Measurements from ENCODE around the gene SERPINH1. TPM values are rescaled to one million over a fixed set of nuclear protein-coding genes. Genes with fewer than 3 reads are reported as not detected.
A peak's percentile ranks its signal among the peaks of the same experiment; 100 is the strongest.

Gene SERPINH1
- total RNA-seq = 21.6 TPM

DNA sequence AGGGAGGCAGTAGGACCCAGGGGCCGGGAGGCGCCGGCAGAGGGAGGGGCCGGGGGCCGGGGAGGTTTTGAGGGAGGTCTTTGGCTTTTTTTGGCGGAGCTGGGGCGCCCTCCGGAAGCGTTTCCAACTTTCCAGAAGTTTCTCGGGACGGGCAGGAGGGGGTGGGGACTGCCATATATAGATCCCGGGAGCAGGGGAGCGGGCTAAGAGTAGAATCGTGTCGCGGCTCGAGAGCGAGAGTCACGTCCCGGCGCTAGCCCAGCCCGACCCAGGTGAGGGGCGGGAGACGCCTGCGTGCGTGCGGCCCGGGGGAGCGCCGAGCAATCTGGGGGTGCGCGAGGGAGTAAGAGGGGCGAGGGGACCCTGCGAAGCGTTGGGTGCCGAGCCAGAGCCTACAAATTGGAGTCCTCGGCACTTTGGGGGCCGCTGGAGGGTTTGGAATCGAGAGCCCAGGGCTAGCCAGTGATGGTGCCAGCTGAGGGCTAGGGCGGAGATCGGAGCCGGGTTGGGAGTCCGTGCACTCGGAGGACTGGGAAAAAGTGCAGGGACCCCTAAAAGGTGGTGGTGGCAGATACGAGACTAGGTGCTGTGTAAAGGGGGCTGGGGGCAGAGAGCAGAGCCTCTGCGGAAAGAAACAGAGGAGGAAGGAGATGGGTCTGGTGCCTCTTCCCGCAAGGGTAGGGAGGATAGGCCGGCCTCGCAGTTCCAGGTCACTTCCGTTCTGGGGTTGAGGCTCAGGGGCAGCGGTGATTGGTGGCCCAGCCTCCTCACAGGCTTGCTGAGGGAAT, at the start of gene SERPINH1:
TSS of gene SERPINH1 (plus strand) at position 206 of the 788 bp plus-strand sequence. CDS start 4,097 bp downstream, outside the sequence.
- DNase-seq (ENCODE audit: low spot score) (peak; percentile 85), ATAC-seq (peak; percentile 87)

DNA sequence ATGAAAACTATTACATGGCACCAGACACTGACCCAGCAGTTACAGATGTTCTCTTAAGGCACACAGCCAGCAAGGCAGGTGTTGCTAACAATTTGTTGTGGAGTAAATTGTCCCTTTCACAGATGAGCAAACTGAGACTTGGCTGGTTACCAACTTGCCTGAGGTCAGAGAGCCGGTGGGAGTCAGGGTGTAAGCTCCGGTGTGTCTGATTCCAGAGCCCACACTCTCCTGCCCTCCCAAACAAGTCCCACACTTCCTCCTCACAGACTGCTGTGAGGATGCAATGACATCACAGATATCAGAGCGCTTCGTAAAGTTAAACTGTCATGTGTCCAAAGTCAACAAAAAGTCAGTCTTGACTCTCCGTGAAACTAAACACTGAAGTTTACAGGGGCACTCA, 48.8 kb upstream of the SERPINH1 start:
- peak; percentile 57 for ATAC-seq
- DNase-seq (ENCODE audit: low spot score) = no peak

DNA sequence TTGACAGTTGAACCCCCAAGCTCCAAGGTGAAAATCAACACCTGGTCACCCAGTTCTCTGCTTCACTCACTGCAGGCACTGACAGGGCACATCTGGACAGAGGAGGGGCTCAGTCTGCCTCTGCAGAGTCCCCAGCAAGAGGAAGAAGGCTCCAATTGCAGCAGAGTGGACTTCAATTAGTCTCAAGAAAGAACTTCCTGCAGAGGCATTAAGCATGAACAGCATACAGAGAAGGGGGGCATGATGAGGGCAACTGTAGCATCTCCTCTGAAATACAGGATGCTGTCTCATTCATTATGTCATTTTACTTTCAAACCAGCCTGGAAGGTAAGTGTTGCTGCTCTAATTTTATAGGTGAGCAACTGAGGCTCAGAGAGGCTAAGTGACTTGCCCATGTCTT, 47.5 kb upstream of the SERPINH1 start:
- ATAC-seq (no peak), DNase-seq (ENCODE audit: low spot score) (no peak)

GRCh38 chr11:75516140-75516539, 45.9 kb upstream of the SERPINH1 start:
- DNase-seq (ENCODE audit: low spot score) (no peak), ATAC-seq (no peak)

DNA sequence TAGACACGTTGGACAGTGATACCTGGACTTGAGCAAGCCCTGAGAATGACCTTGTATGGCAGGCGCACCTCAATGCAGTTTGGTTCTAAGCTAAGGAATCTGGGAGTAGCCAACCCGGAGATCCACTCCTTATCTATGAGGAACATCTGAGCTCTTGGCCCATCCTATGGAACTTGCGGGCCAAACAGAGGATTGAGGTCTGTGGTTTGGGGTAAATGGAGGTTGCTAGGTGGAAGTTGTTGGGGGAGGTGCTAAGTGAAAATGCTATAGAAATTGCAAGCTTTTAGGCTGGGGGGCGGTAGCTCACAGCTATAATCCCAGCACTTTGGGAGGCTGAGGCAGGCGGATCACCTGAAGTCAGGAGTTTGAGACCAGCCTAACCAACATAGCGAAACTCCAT, 45.2 kb upstream of the SERPINH1 start:
- DNase-seq (ENCODE audit: low spot score) = no peak
- no peak for ATAC-seq

GRCh38 chr11:75518204-75518549, 43.9 kb upstream of the SERPINH1 start:
- ATAC-seq = no peak
- DNase-seq (ENCODE audit: low spot score) = no peak

- ATAC-seq = no peak
- DNase-seq (ENCODE audit: low spot score) = no peak
Observed at GRCh38 chr11:75518771-75519653, 43.0 kb upstream of the SERPINH1 start.

DNA sequence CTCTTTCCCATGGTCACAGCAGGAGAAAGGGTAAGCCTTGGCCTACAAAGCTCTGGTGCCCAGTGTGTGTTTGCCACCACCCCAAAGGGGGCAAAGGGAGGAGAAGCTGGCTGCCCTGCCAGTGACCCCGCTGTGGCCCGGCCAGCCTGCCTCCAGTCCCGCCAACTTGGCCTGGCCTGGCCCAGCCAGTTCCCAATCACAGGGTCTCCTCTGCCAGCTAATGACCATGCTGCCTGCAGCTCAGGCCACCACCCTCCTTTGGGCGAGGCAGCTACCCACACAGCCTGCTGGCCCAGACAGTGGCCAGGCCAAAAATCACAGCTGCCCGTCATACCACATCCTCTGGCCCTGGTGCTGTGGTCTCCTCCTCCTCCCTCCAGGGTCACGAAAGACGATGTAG, 41.4 kb upstream of the SERPINH1 start:
- peak; percentile 90 for ATAC-seq
- DNase-seq (ENCODE audit: low spot score) = peak; percentile 89

DNA sequence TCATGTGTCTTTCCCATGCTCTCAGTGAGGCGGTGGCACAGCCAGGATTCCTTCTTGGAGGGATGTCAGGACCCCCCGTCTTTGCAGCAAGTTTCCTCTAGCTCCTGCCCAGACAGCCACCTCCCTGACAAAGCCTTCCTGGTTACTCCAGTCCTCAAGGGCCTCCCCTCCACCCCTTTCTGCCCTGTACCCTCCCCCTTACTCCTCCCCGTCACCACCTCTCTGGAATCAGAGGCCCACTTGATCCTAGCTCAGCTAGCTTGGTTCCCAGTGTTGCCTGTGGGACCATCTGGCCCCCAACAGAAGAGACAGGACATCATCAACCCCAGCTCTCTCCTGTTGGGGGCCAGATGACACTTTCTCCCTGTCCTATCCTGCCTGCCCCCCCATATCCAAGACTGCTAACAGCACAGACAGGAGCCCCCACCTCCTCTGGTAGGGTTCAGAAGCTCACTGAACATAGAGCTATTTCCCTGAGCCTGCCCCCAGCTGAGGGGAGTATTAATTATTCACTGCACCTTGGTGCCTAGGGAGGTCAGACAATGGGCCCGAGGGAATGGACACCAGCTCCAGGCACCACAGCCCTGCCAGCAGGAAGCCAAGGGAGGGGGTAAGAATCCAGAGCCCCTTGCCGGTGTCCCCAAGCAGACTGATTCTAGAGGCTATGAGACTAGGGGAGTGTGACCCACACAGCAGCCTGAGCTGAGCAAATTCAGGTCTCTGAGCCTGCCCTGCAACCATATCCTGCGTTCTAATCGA, 39.6 kb upstream of the SERPINH1 start:
- DNase-seq (ENCODE audit: low spot score) = no peak
- ATAC-seq = no peak

- no peak for DNase-seq (ENCODE audit: low spot score)
- ATAC-seq = no peak
Observed at GRCh38 chr11:75523189-75523588, 38.9 kb upstream of the SERPINH1 start.

DNA sequence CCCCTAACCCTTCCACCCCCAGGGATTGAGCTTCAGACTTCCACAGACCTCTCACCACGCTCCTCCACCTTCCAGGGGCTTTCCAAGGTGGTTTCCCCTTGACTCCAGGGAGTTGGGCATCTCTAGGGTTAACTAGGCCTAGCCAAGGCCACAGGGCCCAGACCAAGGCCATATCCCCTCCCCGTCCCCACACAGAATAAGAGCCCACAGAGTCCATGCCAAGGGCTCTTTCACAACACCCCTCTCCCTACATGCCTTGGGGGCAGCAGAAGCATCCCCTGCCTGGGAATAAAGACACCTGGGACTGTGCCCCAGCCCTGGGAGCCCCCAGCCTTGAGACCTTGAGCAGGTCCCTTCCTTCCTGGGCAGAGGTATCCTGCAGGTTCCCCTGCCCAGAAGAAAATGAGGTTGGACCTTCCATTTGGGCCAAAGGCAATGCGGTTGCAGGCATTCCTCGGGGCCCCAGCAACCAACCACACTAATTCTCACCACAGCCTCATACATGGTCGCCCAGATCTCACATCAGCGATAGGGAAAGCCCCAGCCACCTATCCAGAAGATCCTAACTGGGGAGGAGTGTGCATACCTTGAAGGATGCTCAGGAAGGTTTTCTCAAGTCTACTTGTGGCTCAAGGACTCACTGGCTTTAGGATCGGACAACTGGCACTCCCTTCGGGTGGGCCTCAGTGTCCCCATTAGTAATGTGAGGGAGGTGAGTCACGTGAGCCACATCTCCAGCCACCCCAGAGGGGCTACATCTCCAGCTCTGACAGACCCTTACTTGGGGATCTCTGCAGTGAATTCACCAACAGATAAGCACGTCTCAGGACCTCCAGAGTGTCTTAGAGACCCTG, 38.0 kb upstream of the SERPINH1 start:
- DNase-seq (ENCODE audit: low spot score) = no peak
- ATAC-seq = no peak

DNA sequence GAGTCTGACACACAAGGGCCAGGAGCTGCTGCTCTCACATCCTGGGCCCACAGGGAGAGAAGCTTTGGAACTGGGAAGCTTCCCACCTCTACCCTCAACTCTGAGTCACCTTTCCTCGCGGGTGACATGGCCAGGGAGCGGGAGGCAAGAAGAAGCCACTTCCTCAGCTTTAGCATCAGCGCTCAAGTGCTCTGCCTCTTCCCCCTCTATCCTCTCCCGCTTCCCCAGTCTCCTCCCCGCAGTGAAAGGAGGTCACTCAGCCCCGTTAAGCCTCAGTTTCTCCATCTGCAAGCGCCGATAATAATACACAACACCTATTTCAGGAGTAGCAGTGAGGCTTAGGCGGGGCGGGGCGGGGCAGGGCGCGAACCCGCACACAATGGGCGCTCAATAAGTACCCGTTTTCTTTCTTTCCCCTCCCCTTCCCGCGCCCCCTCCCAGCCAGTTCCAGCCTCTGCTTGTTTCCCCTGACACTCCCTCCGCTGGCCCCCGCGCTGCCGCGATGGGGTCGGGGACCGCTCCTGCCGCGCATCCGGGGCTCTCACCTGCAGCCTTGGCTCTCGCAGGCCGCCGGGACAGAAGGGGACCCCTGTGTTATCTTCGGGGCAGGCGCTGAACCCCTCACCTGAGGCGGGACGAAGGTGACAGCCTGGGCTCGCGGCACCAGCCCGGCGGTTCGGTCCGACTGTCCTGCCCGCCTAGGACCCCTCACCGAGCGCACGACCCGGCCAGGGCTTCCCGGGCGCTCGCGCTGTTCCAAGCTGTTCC, 37.2 kb upstream of the SERPINH1 start:
- ATAC-seq = no peak
- DNase-seq (ENCODE audit: low spot score) = no peak

DNA sequence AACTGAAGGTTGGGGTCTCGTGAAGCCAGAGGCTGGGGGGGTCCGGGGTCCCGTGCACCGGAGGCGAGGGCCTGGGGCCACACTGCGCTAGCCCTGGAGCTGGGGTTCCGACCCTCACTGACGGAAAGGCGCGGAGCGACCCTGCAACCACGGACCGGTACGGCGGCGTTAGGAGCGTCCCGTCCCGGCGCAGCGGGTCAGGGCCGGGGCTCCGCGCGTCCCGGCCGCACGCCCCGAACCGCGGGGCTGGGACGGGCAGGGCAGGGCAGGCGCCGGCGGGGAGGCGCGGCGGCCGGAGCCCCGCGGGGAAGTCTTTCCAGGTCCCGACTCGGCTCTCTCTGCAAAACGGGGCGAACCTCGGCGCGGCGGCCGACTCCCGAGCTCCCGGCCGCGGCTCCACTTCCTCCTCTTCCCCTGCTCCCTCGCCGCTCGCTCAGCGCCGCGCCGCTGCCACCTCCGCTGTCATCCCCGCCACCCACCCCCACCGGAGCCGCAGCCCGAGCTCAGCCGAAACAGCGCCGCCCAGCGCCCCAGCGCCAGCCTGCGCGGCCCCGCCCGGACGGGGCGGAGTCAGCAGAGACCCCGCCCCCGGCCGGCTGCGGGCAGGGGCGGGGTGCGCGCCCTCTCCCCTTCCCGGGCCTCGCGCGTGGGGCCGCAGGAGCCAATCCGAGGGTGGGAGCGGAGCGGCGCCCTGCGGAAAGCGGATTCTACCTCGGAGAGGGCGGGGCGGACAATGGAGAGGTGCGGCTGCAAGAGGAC, 36.4 kb upstream of the SERPINH1 start, which contains the start of gene GDPD5:
TSS of gene GDPD5 (minus strand) at position 509 of the 759 bp plus-strand sequence. CDS start 48,206 bp downstream, outside the sequence.
- ATAC-seq (peak; percentile 96), DNase-seq (ENCODE audit: low spot score) (peak; percentile 81)

GRCh38 chr11:75526192-75526541, 35.9 kb upstream of the SERPINH1 start:
- no peak for ATAC-seq
- DNase-seq (ENCODE audit: low spot score) = no peak

GRCh38 chr11:75527130-75527529, 34.9 kb upstream of the SERPINH1 start:
- DNase-seq (ENCODE audit: low spot score) (no peak), ATAC-seq (no peak)

GRCh38 chr11:75527938-75528735, 33.9 kb upstream of the SERPINH1 start:
- no peak for ATAC-seq

GRCh38 chr11:75530577-75530976, 31.5 kb upstream of the SERPINH1 start:
- no peak for DNase-seq (ENCODE audit: low spot score)
- no peak for ATAC-seq

More at GRCh38 chr11:75527938-75528735, 33.9 kb upstream of the SERPINH1 start:
- no peak for DNase-seq (ENCODE audit: low spot score)

DNA sequence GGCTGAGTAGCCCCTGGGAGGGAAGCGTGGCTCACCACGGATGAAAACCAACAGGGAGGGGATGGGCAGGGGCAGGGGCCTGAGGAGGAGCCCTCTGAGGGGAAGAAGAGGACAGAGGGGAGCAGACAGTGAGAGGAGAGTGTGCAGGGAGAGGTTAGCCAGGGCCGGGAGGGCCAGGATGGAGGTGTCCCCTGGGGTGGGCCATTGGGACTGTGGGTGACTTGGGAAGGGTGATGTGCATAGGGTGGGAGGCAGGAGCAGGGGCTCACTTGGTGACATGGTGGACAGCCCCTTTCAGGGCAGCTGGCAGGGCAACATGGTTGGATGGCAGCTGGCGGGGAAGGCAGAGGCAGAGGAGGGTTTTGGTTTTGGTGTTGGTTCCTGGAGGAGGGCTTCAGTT, 30.7 kb upstream of the SERPINH1 start:
- no peak for ATAC-seq
- no peak for DNase-seq (ENCODE audit: low spot score)
